K562 (cell line): ENCODE measurements around the gene LIX1. TPM values are rescaled to one million over a fixed set of nuclear protein-coding genes. Genes with fewer than 3 reads are reported as not detected.

Source experiments
- CHD4 ChIP-seq: fragments of 200-600 bp; sonication (generic); IDR thresholded peaks from 3 replicates; pipeline ENCODE4 v1.6.1; 2012; ENCODE audit warnings: low read depth, mild to moderate bottlenecking, mixed read lengths, low read length, inconsistent platforms; ENCODE audit not compliant: insufficient read depth, insufficient replicate concordance, poor library complexity, severe bottlenecking
- CHD7 ChIP-seq: fragments of 200-600 bp; sonication (generic); IDR thresholded peaks from one replicate; pipeline ENCODE4 v1.6.1; 2012; ENCODE audit warnings: mild to moderate bottlenecking, low read depth, low read length, inconsistent platforms
- DACH1 ChIP-seq: fragments of 450-650 bp; IDR thresholded peaks from 2 replicates; pipeline ENCODE4 v1.6.1; 2018; ENCODE audit not compliant: partially characterized antibody
- SRF ChIP-seq, 2 experiments: fragments of 250-450, 450-650 bp in 1 of 2; sonication (Bioruptor Pico) in 1 of 2; sonication (generic) in 1 of 2; formaldehyde crosslinking; IDR thresholded peaks; 2 replicates each; pipeline versions ENCODE4 v1.5.0 to v1.5.1; 2020 to 2022; ENCODE audit warnings: mild to moderate bottlenecking in 1 of 2, missing genetic modification reagents in 1 of 2
- ZNF57 ChIP-seq: fragments of 450-650 bp; formaldehyde crosslinking; IDR thresholded peaks from 2 replicates; pipeline ENCODE4 v1.4.0; 2020; ENCODE audit warnings: mild to moderate bottlenecking, moderate library complexity
- polyA plus RNA-seq, 8 experiments: library from polyadenylated mRNA; depleted of rRNA in 4 of 8; stranded (reverse) in 5 of 8; unstranded in 3 of 8; fragments of >200 nt; fragmentation: Nextera tagmentation in 2 of 8; fragmentation: Illumina TruSeq in 1 of 8; extraction: Ambion mirVana in 2 of 8; extraction: Trizol in 1 of 8; gene quantifications; 2 replicates each; pipeline versions ENCODE4 v1.2.1 to v1.2.3, GENCODE V29; 2011 to 2014; ENCODE audit warnings: inconsistent platforms in 1 of 8, missing spikeins in 1 of 8
- total RNA-seq, 7 experiments: library from RNA; depleted of rRNA in 6 of 7; stranded (reverse); fragments of >200 nt in 6 of 7; fragmentation: Illumina TruSeq in 2 of 7; extraction: Trizol in 2 of 7; gene quantifications; 2 replicates each; pipeline versions ENCODE4 v1.2.1 to v1.2.3, GENCODE V29; 2011 to 2021; ENCODE audit warnings: low replicate concordance in 1 of 7

Gene LIX1
- total and polyA plus RNA-seq, 9 of the 15 experiments (the other 6 are each of a cell fraction or from before 2014, with no cell fraction given), result 0.01 to 0.18 TPM; not detected in 7

- TF ChIP-seq CHD7 (no peak), SRF (CRISPR knock-in tag; IDR thresholded peaks at IDR 0.05) (no peak), DACH1 (no peak), CHD4 (no peak), ZNF57 (no peak)
Measured at GRCh38 chr5:97043511-97043910, 98.9 kb downstream of the LIX1 start (continued).
